Neuronal stem cell (in vitro differentiated cells): ENCODE measurements around the gene COIL.
A peak's percentile ranks its signal among the peaks of the same experiment; 100 is the strongest.

Experiments
- DNase-seq: peaks from one replicate; pipeline ENCODE4 v3.0.0-alpha.2; 2013; ENCODE audit warnings: low spot score
- H2AFZ ChIP-seq: one replicate; pipeline ENCODE4 v1.6.1; 2013; ENCODE audit warnings: mild to moderate bottlenecking, low read length, inconsistent platforms
- H2AK5ac ChIP-seq: 2 replicates; pipeline ENCODE4 v1.6.1; 2013; ENCODE audit warnings: low read depth, mild to moderate bottlenecking, inconsistent platforms, low read length, moderate library complexity, mixed read lengths
- H2BK120ac ChIP-seq: 2 replicates; pipeline ENCODE4 v1.6.1; 2013; ENCODE audit warnings: low read depth, mild to moderate bottlenecking, inconsistent platforms, low read length, moderate library complexity, mixed read lengths
- H2BK12ac ChIP-seq: one replicate; pipeline ENCODE4 v1.6.1; 2013; ENCODE audit warnings: low read length, inconsistent platforms
- H2BK15ac ChIP-seq: 2 replicates; pipeline ENCODE4 v1.6.1; 2013; ENCODE audit warnings: mild to moderate bottlenecking, low read length, inconsistent platforms, mixed read lengths
- H2BK5ac ChIP-seq: one replicate; pipeline ENCODE4 v1.6.1; 2013; ENCODE audit warnings: inconsistent platforms, mild to moderate bottlenecking, low read length, moderate library complexity
- H3K14ac ChIP-seq: one replicate; pipeline ENCODE4 v1.6.1; 2013; ENCODE audit warnings: low read length, inconsistent platforms
- H3K18ac ChIP-seq: 2 replicates; pipeline ENCODE4 v1.6.1; 2013; ENCODE audit warnings: low read length, inconsistent platforms
- H3K23ac ChIP-seq: 2 replicates; pipeline ENCODE4 v1.6.1; 2013; ENCODE audit warnings: low read depth, mild to moderate bottlenecking, mixed read lengths, low read length, inconsistent platforms; ENCODE audit not compliant: poor library complexity
- H3K27ac ChIP-seq: replicated peaks from 3 replicates; pipeline ENCODE4 v1.5.1; 2013; ENCODE audit warnings: low read length, inconsistent platforms
- H3K27me3 ChIP-seq, 3 experiments: 2 replicates each; pipeline ENCODE4 v1.6.1; 2013; ENCODE audit warnings: low read length in 3 of 3, mild to moderate bottlenecking in 2 of 3, inconsistent platforms in 1 of 3, low read depth in 1 of 3, mixed read lengths in 1 of 3, moderate library complexity in 1 of 3; ENCODE audit not compliant: control insufficient read depth in 3 of 3, insufficient read depth in 3 of 3
- H3K36me3 ChIP-seq, 2 donors: replicated peaks in 1 of 2; 2 replicates each; pipeline ENCODE4 v1.6.1; 2013; ENCODE audit warnings: low read length in 2 of 2; ENCODE audit not compliant: control insufficient read depth in 2 of 2, insufficient read depth in 2 of 2
- H3K4ac ChIP-seq: 2 replicates; pipeline ENCODE4 v1.6.1; 2013; ENCODE audit warnings: inconsistent platforms, mild to moderate bottlenecking, low read length, moderate library complexity
- H3K4me1 ChIP-seq, 2 donors: 1 replicate in 1 of 2; 2 replicates in 1 of 2; pipeline ENCODE4 v1.6.1; 2013; ENCODE audit warnings: low read length in 2 of 2, low read depth in 1 of 2; ENCODE audit not compliant: control insufficient read depth in 2 of 2, insufficient read depth in 1 of 2
- H3K4me2 ChIP-seq: one replicate; pipeline ENCODE4 v1.6.1; 2013; ENCODE audit warnings: mild to moderate bottlenecking, low read length, inconsistent platforms; ENCODE audit not compliant: insufficient read depth, poor library complexity, severe bottlenecking
- H3K4me3 ChIP-seq, 2 donors: 2 replicates each; pipeline ENCODE4 v1.5.1; 2013; ENCODE audit warnings: low read length in 2 of 2, mild to moderate bottlenecking in 2 of 2, inconsistent platforms in 1 of 2, moderate library complexity in 1 of 2
- H3K79me1 ChIP-seq: one replicate; pipeline ENCODE4 v1.6.1; 2013; ENCODE audit warnings: low read depth, mild to moderate bottlenecking, inconsistent platforms, low read length, moderate library complexity
- H3K9ac ChIP-seq: one replicate; pipeline ENCODE4 v1.6.1; 2013; ENCODE audit warnings: mild to moderate bottlenecking, low read depth, low read length, inconsistent platforms; ENCODE audit not compliant: poor library complexity
- H3K9me3 ChIP-seq, 2 donors: replicated peaks in 1 of 2; 2 replicates each; pipeline versions ENCODE3 to v1.6.1; 2013; ENCODE audit warnings: low read length in 2 of 2, mild to moderate bottlenecking in 2 of 2, inconsistent platforms in 1 of 2, low read depth in 1 of 2, mixed read lengths in 1 of 2, moderate library complexity in 1 of 2; ENCODE audit not compliant: control insufficient read depth in 2 of 2, insufficient read depth in 1 of 2
- H4K8ac ChIP-seq: one replicate; pipeline ENCODE4 v1.6.1; 2013; ENCODE audit warnings: low read depth, mild to moderate bottlenecking, inconsistent platforms, low read length, moderate library complexity
- H4K91ac ChIP-seq: one replicate; pipeline ENCODE4 v1.6.1; 2013; ENCODE audit warnings: low read length, low read depth, mild to moderate bottlenecking, inconsistent platforms; ENCODE audit not compliant: poor library complexity
- WGBS, 2 donors: extraction: QIAGEN DNeasy Blood & Tissue Kit; methylation state at CpG; one replicate each; pipeline ENCODE4 v1.1.7; 2013; ENCODE audit warnings: missing lambda C conversion rate in 2 of 2, mixed read lengths in 1 of 2; ENCODE audit not compliant: insufficient read length in 2 of 2, insufficient replicate concordance in 1 of 2; ENCODE audit errors: extremely low coverage in 2 of 2; 5-methylcytosine and 5-hydroxymethylcytosine counted together

Gene COIL

GRCh38 chr17:56910509-56911235, 50.2 kb downstream of the COIL start:
- Histone ChIP-seq H2BK12ac (no peak overlapping the region), H3K79me1 (no peaks in the 10 kb centered on the region), H3K14ac (no peak overlapping the region), H3K27ac (no peak overlapping the region), H3K27me3 (peaks cover 0 to 11% (median 0%) of the 10 kb centered on the region in 3 experiments), H3K4me2 (no peak overlapping the region), H2BK15ac (no peak overlapping the region), H3K4me3 (no peak overlapping the region), H3K4me1 (peaks cover 5% of the 10 kb centered on the region in 2 donors), H4K91ac (no peak overlapping the region), H3K18ac (no peak overlapping the region), H3K23ac (no peak overlapping the region), H2BK5ac (no peak overlapping the region), H3K4ac (no peak overlapping the region), H3K9ac (no peak overlapping the region), H3K36me3 (peaks cover 0 to 25% of the 10 kb centered on the region in 2 donors), H2BK120ac (no peak overlapping the region), H2AK5ac (no peak overlapping the region), H2AFZ (no peak overlapping the region), H4K8ac (no peak overlapping the region), H3K9me3 (peaks cover 3 to 4% of the 10 kb centered on the region in 2 donors)
- DNase-seq = no peak
- WGBS, 2 donors = no CpG with 5 or more reads among the region's 7 CpGs

DNA sequence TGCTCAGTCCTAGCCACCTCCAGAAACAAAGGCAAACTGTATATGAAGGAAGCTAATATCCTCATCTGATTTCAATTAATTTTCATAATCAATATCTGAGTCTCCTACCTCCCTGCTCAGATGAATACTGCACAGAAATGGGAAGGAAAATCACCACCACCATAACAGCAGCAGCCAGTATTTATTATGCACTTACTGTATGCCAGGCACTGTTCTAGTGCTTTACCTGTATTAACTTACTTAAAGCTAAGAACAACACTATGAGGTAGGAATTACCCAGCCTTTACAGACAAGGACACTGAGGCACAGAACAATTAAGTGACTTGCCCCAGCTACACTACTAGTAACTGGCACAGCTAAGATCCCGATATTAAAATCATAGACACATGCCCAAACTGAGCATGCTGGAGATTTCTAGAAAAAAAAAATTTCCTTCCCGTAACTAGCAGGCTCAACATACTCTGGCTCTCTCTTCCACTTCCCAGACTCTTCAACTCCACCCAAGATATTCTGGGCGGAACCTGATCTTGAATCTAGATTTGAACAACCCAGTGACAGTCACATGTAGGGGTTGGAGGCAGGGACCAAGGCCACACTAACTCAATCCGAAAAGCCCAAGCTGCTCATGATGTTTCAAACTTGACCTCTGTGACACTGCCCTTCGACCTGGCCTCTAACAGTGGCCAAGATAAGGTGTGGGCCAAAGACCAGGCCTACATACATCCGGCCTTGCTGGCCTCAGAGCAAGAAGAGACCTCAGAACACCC, 50.9 kb downstream of the COIL start:
- no peak overlapping the region for H3K14ac ChIP-seq
- no peaks in the 10 kb centered on the region for H3K79me1 ChIP-seq
- H3K27me3 ChIP-seq = peaks cover 0 to 11% (median 0%) of the 10 kb centered on the region in 3 experiments
- no peak overlapping the region for H3K23ac ChIP-seq
- H2BK15ac ChIP-seq = no peak overlapping the region
- no peak overlapping the region for H2AK5ac ChIP-seq
- DNase-seq = no peak
- no peak overlapping the region for H3K4ac ChIP-seq
- no peak overlapping the region for H3K27ac ChIP-seq
- no peak overlapping the region for H3K18ac ChIP-seq
- no peak overlapping the region for H4K8ac ChIP-seq
- no peak overlapping the region for H2AFZ ChIP-seq
- H2BK5ac ChIP-seq = no peak overlapping the region
- no peak overlapping the region for H3K4me3 ChIP-seq
- H3K4me1 ChIP-seq = peaks cover 5% of the 10 kb centered on the region in 2 donors
- H4K91ac ChIP-seq = no peak overlapping the region
- H2BK120ac ChIP-seq = no peak overlapping the region
- H3K9ac ChIP-seq = no peak overlapping the region
- H3K4me2 ChIP-seq = no peak overlapping the region
- H2BK12ac ChIP-seq = no peak overlapping the region
- peaks cover 0 to 25% of the 10 kb centered on the region in 2 donors for H3K36me3 ChIP-seq
- H3K9me3 ChIP-seq = peaks cover 3 to 4% of the 10 kb centered on the region in 2 donors
- WGBS, 2 donors = no CpG with 5 or more reads among the region's 6 CpGs

GRCh38 chr17:56908001-56908542, 52.8 kb downstream of the COIL start:
- H4K91ac ChIP-seq = no peak overlapping the region
- H2BK12ac ChIP-seq = no peak overlapping the region
- H3K79me1 ChIP-seq = no peaks in the 10 kb centered on the region
- H3K9ac ChIP-seq = peak overlapping the region; percentile 56
- H3K23ac ChIP-seq = no peak overlapping the region
- no peak overlapping the region for H4K8ac ChIP-seq
- peak overlapping the region; percentile 44 for H3K18ac ChIP-seq
- no peak overlapping the region for H3K4me2 ChIP-seq
- H3K9me3 ChIP-seq = peaks cover 0 to 13% of the 10 kb centered on the region in 2 donors
- no peak for DNase-seq
- peaks cover 0 to 3% (median 0%) of the 10 kb centered on the region in 3 experiments for H3K27me3 ChIP-seq
- H3K36me3 ChIP-seq = peaks cover 2 to 39% of the 10 kb centered on the region in 2 donors
- H3K4me1 ChIP-seq = peaks cover 0 to under 1% of the 10 kb centered on the region in 2 donors
- H3K4me3 ChIP-seq = no peak overlapping the region
- H2BK120ac ChIP-seq = no peak overlapping the region
- no peak overlapping the region for H3K14ac ChIP-seq
- no peak overlapping the region for H3K4ac ChIP-seq
- no CpG with 5 or more reads among the region's 9 CpGs for WGBS, 2 donors
- H3K27ac ChIP-seq = no peak overlapping the region
- no peak overlapping the region for H2BK5ac ChIP-seq
- no peak overlapping the region for H2AFZ ChIP-seq
- H2AK5ac ChIP-seq = no peak overlapping the region
- no peak overlapping the region for H2BK15ac ChIP-seq

DNA sequence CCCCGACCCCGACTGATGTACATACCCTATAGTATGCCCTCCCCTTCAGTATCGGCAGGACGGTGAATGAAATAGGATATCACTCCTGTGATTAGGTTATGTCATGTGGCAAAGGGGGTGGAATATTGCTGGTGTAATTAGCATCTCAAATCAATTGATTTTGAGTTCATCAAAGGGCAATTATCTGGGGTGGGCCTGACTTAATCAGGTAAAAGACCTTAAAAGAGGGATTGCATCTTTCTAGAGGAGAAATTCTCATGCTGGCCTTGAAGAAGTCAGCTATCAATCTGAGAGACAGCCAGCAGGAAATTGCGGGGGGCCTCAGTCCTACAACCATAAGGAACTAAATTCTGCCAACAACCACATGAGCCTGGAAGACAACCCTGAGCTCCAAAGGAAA, 57.3 kb downstream of the COIL start:
- Histone ChIP-seq H4K91ac (no peak overlapping the region), H3K4me1 (peaks cover 1 to 11% of the 10 kb centered on the region in 2 donors), H3K23ac (no peak overlapping the region), H2BK5ac (no peak overlapping the region), H3K4me2 (no peak overlapping the region), H2AFZ (no peak overlapping the region), H3K36me3 (peaks cover 6 to 49% of the 10 kb centered on the region in 2 donors), H2BK12ac (no peak overlapping the region), H3K4ac (no peak overlapping the region), H2BK15ac (no peak overlapping the region), H3K14ac (no peak overlapping the region), H2AK5ac (no peak overlapping the region), H3K79me1 (no peaks in the 10 kb centered on the region), H3K18ac (no peak overlapping the region), H4K8ac (no peak overlapping the region), H3K27ac (no peak overlapping the region), H3K9me3 (peaks cover 0 to 20% of the 10 kb centered on the region in 2 donors), H3K4me3 (no peak overlapping the region), H3K9ac (no peak overlapping the region), H3K27me3 (no peaks in the 10 kb centered on the region), H2BK120ac (no peak overlapping the region)
- WGBS, 2 donors = no CpG with 5 or more reads among the region's 5 CpGs
- no peak for DNase-seq
